HG03520 (cell line): Measurements from ENCODE around the gene VPS13C.

Experiments used
- ATAC-seq: cut with Tn5 transposase; IDR thresholded peaks from one replicate; pipeline ENCODE4 v1.9.1; 2021; ENCODE audit warnings: mild to moderate bottlenecking, moderate library complexity; ENCODE audit not compliant: unreplicated experiment

The VPS13C gene

GRCh38 chr15:61871926-61872522 is 188.2 kb downstream of the VPS13C start:
- ATAC-seq = no peak

- no peak for ATAC-seq
Observed at GRCh38 chr15:61869656-61870055, 190.6 kb downstream of the VPS13C start.

- no peak for ATAC-seq
Observed at GRCh38 chr15:61861962-61862361, 198.3 kb downstream of the VPS13C start.

GRCh38 chr15:61857169-61857829 is 202.9 kb downstream of the VPS13C start:
- ATAC-seq = no peak

GRCh38 chr15:61856295-61856694 is 204.0 kb downstream of the VPS13C start:
- no peak for ATAC-seq

GRCh38 chr15:61853195-61853594 is 207.1 kb downstream of the VPS13C start:
- ATAC-seq = no peak

GRCh38 chr15:61851955-61852354 is 208.3 kb downstream of the VPS13C start:
- ATAC-seq = no peak

GRCh38 chr15:61849447-61849846 is 210.8 kb downstream of the VPS13C start:
- ATAC-seq = no peak

- no peak for ATAC-seq
Observed at GRCh38 chr15:61841466-61841865, 218.8 kb downstream of the VPS13C start.

- ATAC-seq = no peak
Observed at GRCh38 chr15:61840090-61840489, 220.2 kb downstream of the VPS13C start.

- no peak for ATAC-seq
Observed at GRCh38 chr15:61839546-61839945, 220.7 kb downstream of the VPS13C start.

- no peak for ATAC-seq
Observed at GRCh38 chr15:61835496-61836106, 224.6 kb downstream of the VPS13C start.

- ATAC-seq = no peak
Observed at GRCh38 chr15:61835029-61835428, 225.2 kb downstream of the VPS13C start.

- ATAC-seq = no peak
Observed at GRCh38 chr15:61834076-61834697, 226.1 kb downstream of the VPS13C start.

GRCh38 chr15:61832223-61832622 is 228.0 kb downstream of the VPS13C start:
- ATAC-seq = no peak

- no peak for ATAC-seq
Observed at GRCh38 chr15:61831505-61831921, 228.7 kb downstream of the VPS13C start.

GRCh38 chr15:61830536-61831330 is 229.5 kb downstream of the VPS13C start:
- ATAC-seq = no peak

GRCh38 chr15:61829514-61829889 is 230.7 kb downstream of the VPS13C start:
- ATAC-seq = no peak

GRCh38 chr15:61828860-61829513 is 231.3 kb downstream of the VPS13C start:
- ATAC-seq = no peak

- ATAC-seq = no peak
Observed at GRCh38 chr15:61828008-61828407, 232.2 kb downstream of the VPS13C start.

- no peak for ATAC-seq
Observed at GRCh38 chr15:61827131-61827530, 233.1 kb downstream of the VPS13C start.
